ENCODE data around the gene KCNQ1. TPM values are rescaled to one million over a fixed set of nuclear protein-coding genes. Genes with fewer than 3 reads are reported as not detected.

Gene KCNQ1
- polyA plus RNA-seq, 1 donor from 2014 or later, result not detected

DNA sequence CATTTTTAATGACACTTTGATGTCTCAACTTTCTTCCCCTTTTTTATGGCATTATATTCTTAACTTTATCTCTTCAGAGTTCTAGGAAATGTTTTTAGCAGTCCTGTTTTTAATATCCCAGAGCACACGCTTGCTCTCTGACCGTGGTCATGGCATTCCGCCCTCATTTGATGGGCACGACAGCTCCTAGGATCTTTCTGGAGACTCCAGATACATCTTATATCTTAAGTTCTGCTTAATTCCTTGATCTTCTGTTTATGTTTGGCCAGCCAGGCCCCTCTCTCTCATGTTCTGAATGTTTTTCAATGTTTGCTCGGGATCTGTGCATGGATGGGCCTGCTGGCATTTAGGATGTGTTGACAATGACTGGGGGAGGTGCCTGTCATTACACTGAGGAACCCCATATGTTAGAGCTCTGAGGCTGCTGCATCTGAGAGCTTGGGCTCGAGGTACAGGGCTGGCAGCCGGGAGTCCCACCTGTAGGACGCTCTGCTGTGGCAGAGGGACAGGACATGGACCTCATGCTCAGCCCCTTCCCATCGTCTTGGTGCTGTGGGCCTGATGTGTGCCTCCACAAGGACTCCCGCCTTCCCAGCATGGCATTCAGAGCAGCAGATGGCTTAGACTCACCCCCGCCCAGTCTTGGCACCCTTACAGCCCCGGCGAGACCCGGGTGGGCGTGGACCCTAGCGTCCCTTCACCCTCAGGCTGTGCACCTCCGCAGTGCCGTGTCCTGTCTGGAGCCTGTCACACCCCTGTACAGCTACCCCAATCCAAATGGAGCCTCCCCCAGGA is 365.8 kb downstream of the KCNQ1 start:
- H3K9me2 ChIP-seq (ENCODE audit: insufficient read depth, low read length), result no peaks in the 10 kb centered on the region
- no peaks in the 10 kb centered on the region for H3K79me2 ChIP-seq (replicated peaks; ENCODE audit: insufficient read depth, low read length)
- TF ChIP-seq RAD21 (conservative IDR thresholded peaks at IDR 0.05) (no peak), POLR2AphosphoS5 (IDR thresholded peaks at IDR 0.05) (no peak), TAF1 (IDR thresholded peaks at IDR 0.05; ENCODE audit: low read depth) (no peak), SMC3 (conservative IDR thresholded peaks at IDR 0.05; ENCODE audit: poor library complexity) (no peak), EP300 (conservative IDR thresholded peaks at IDR 0.05; ENCODE audit: poor library complexity, severe bottlenecking) (no peak), EZH2 (IDR thresholded peaks at IDR 0.05; ENCODE audit: borderline replicate concordance, insufficient read depth, low read length, poor library complexity, severe bottlenecking) (no peak)
- TF ChIP-seq, protein P1, sequence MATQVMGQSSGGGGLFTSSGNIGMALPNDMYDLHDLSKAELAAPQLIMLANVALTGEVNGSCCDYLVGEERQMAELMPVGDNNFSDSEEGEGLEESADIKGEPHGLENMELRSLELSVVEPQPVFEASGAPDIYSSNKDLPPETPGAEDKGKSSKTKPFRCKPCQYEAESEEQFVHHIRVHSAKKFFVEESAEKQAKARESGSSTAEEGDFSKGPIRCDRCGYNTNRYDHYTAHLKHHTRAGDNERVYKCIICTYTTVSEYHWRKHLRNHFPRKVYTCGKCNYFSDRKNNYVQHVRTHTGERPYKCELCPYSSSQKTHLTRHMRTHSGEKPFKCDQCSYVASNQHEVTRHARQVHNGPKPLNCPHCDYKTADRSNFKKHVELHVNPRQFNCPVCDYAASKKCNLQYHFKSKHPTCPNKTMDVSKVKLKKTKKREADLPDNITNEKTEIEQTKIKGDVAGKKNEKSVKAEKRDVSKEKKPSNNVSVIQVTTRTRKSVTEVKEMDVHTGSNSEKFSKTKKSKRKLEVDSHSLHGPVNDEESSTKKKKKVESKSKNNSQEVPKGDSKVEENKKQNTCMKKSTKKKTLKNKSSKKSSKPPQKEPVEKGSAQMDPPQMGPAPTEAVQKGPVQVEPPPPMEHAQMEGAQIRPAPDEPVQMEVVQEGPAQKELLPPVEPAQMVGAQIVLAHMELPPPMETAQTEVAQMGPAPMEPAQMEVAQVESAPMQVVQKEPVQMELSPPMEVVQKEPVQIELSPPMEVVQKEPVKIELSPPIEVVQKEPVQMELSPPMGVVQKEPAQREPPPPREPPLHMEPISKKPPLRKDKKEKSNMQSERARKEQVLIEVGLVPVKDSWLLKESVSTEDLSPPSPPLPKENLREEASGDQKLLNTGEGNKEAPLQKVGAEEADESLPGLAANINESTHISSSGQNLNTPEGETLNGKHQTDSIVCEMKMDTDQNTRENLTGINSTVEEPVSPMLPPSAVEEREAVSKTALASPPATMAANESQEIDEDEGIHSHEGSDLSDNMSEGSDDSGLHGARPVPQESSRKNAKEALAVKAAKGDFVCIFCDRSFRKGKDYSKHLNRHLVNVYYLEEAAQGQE (IDR thresholded peaks at IDR 0.05; ENCODE audit: borderline replicate concordance), result no peak
- TF ChIP-seq, protein P2, sequence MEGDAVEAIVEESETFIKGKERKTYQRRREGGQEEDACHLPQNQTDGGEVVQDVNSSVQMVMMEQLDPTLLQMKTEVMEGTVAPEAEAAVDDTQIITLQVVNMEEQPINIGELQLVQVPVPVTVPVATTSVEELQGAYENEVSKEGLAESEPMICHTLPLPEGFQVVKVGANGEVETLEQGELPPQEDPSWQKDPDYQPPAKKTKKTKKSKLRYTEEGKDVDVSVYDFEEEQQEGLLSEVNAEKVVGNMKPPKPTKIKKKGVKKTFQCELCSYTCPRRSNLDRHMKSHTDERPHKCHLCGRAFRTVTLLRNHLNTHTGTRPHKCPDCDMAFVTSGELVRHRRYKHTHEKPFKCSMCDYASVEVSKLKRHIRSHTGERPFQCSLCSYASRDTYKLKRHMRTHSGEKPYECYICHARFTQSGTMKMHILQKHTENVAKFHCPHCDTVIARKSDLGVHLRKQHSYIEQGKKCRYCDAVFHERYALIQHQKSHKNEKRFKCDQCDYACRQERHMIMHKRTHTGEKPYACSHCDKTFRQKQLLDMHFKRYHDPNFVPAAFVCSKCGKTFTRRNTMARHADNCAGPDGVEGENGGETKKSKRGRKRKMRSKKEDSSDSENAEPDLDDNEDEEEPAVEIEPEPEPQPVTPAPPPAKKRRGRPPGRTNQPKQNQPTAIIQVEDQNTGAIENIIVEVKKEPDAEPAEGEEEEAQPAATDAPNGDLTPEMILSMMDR (IDR thresholded peaks at IDR 0.05; ENCODE audit: poor library complexity, severe bottlenecking), result no peak
- no peaks in the 10 kb centered on the region for H4K20me1 ChIP-seq (ENCODE audit: insufficient read depth)
- no peak overlapping the region for H3K4me3 ChIP-seq (ENCODE audit: low read length)
- H3K9ac ChIP-seq (ENCODE audit: low read length), result no peak overlapping the region
- H3K9me3 ChIP-seq (ENCODE audit: low read length), result no peaks in the 10 kb centered on the region
- H2AFZ ChIP-seq (ENCODE audit: low read depth, low read length), result no peak overlapping the region
- no peaks in the 10 kb centered on the region for H3F3A ChIP-seq (ENCODE audit: insufficient read depth, low read length, poor library complexity, severe bottlenecking)
- no peaks in the 10 kb centered on the region for H3K36me3 ChIP-seq (ENCODE audit: insufficient read depth, low read length)
- no peak overlapping the region for H3K4me2 ChIP-seq (ENCODE audit: low read length)
- H3K27me3 ChIP-seq (ENCODE audit: insufficient read depth, low read depth, low read length), result no peaks in the 10 kb centered on the region
- H3K27ac ChIP-seq (ENCODE audit: low read length), result no peak overlapping the region

DNA sequence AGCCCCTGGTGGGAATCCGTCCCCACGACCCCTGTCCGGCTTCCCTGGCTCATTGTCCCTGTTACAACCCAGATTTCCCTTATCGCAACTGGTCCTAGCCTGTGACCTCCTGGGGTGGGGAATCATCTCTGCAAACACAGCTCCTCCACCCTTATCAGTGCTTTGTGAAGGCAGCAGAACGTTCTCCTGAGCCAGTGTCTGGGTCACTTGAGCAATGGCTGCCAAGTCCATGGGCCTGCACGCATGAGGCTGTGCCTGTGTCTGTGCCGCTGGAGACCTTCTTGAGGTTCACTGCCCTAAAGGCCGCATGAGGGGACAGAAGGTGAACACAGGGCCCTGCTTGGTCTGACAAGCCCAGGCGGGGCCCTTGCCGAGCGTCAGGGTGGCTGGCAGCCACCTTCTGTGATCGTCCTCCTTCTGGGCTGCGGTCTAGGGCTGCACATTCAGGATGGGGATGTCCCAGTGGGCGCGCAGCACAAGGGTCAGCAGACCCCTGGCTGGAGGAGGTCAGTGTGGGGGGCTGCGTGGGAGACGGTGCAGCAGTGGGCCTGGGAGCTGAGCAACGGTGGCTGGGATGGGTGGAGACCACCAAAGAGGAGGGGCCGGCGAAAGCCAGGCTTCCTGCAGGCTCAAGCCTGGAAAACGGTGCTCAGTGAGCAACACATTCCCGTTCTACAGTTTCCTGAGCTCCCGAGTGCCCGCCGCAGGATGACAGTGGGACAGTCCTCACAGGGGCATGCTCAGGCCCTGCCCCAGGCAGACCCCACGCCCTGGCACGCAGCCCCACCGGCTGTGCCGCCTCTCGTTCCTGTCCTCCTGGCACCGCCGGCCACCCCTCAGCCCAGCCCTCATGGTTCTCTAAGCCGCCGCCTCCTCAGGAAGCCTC is 366.6 kb downstream of the KCNQ1 start:
- no peaks in the 10 kb centered on the region for H3K79me2 ChIP-seq (replicated peaks; ENCODE audit: insufficient read depth, low read length)
- H3K27ac ChIP-seq (ENCODE audit: low read length), result no peak overlapping the region
- no peak overlapping the region for H2AFZ ChIP-seq (ENCODE audit: low read depth, low read length)
- H3K27me3 ChIP-seq (ENCODE audit: insufficient read depth, low read depth, low read length), result no peaks in the 10 kb centered on the region
- H3K9ac ChIP-seq (ENCODE audit: low read length), result no peak overlapping the region
- no peaks in the 10 kb centered on the region for H4K20me1 ChIP-seq (ENCODE audit: insufficient read depth)
- no peaks in the 10 kb centered on the region for H3F3A ChIP-seq (ENCODE audit: insufficient read depth, low read length, poor library complexity, severe bottlenecking)
- H3K36me3 ChIP-seq (ENCODE audit: insufficient read depth, low read length), result no peaks in the 10 kb centered on the region
- no peak overlapping the region for H3K4me3 ChIP-seq (ENCODE audit: low read length)
- TF ChIP-seq SMC3 (conservative IDR thresholded peaks at IDR 0.05; ENCODE audit: poor library complexity) (no peak), RAD21 (conservative IDR thresholded peaks at IDR 0.05) (no peak), EZH2 (IDR thresholded peaks at IDR 0.05; ENCODE audit: borderline replicate concordance, insufficient read depth, low read length, poor library complexity, severe bottlenecking) (no peak), TAF1 (IDR thresholded peaks at IDR 0.05; ENCODE audit: low read depth) (no peak), MXI1 (conservative IDR thresholded peaks at IDR 0.05; ENCODE audit: poor library complexity, severe bottlenecking) (no peak)
- TF ChIP-seq, protein P2 (IDR thresholded peaks at IDR 0.05; ENCODE audit: poor library complexity, severe bottlenecking), result no peak
- peaks cover 3% of the 10 kb centered on the region for H3K9me3 ChIP-seq (ENCODE audit: low read length)
- no peak overlapping the region for H3K4me2 ChIP-seq (ENCODE audit: low read length)
- H3K9me2 ChIP-seq (ENCODE audit: insufficient read depth, low read length), result no peaks in the 10 kb centered on the region

All from neural cell (in vitro differentiated cells).